ENCODE measurements around the gene AAR2.

The AAR2 gene

GRCh38 chr20:36262440-36262839, 26.2 kb downstream of the AAR2 start:
- FAIRE-seq, result no peak

GRCh38 chr20:36264426-36265246, 28.4 kb downstream of the AAR2 start:
- FAIRE-seq, result no peak

- no peak for FAIRE-seq
Measured at GRCh38 chr20:36266189-36266588, 29.9 kb downstream of the AAR2 start.

- no peak for FAIRE-seq
Measured at GRCh38 chr20:36267605-36268381, 31.5 kb downstream of the AAR2 start.

- no peak for FAIRE-seq
Measured at GRCh38 chr20:36268440-36269342, 32.4 kb downstream of the AAR2 start.

GRCh38 chr20:36269507-36269906, 33.2 kb downstream of the AAR2 start:
- FAIRE-seq, result no peak

GRCh38 chr20:36270744-36271638, 34.7 kb downstream of the AAR2 start:
- no peak for FAIRE-seq

- FAIRE-seq, result no peak
Measured at GRCh38 chr20:36271639-36272546, 35.6 kb downstream of the AAR2 start.

GRCh38 chr20:36272547-36273220, 36.4 kb downstream of the AAR2 start:
- FAIRE-seq, result no peak

- no peak for FAIRE-seq
Measured at GRCh38 chr20:36273414-36274180, 37.3 kb downstream of the AAR2 start.

GRCh38 chr20:36274181-36274841, 38.0 kb downstream of the AAR2 start:
- no peak for FAIRE-seq

- FAIRE-seq, result no peak
Measured at GRCh38 chr20:36275011-36275410, 38.7 kb downstream of the AAR2 start.

GRCh38 chr20:36275441-36276189, 39.3 kb downstream of the AAR2 start:
- FAIRE-seq, result no peak

GRCh38 chr20:36277546-36277945, 41.3 kb downstream of the AAR2 start:
- FAIRE-seq, result no peak

GRCh38 chr20:36279362-36279761, 43.1 kb downstream of the AAR2 start:
- no peak for FAIRE-seq

- no peak for FAIRE-seq
Measured at GRCh38 chr20:36279776-36280175, 43.5 kb downstream of the AAR2 start.

- FAIRE-seq, result no peak
Measured at GRCh38 chr20:36281785-36282380, 45.6 kb downstream of the AAR2 start.

- no peak for FAIRE-seq
Measured at GRCh38 chr20:36284751-36285150, 48.5 kb downstream of the AAR2 start.
